Omental fat pad (tissue), 4 donors: ENCODE measurements around the gene LCN12. TPM values are rescaled to one million over a fixed set of nuclear protein-coding genes. Genes with fewer than 3 reads are reported as not detected.

Experiments
- ATAC-seq: fragments of 150-250 bp; one replicate; pipeline ENCODE4 v1.9.1; 2016; ENCODE audit warnings: mild to moderate bottlenecking, moderate library complexity; ENCODE audit not compliant: low FRiP score
- DNase-seq: peaks from one replicate; pipeline ENCODE4 v3.0.0-alpha.2; 2019; ENCODE audit warnings: low spot score
- CTCF ChIP-seq, 3 donors: fragments of 450-650 bp; IDR thresholded peaks; one replicate each; pipeline ENCODE4 v1.5.1; 2016 to 2017; ENCODE audit warnings: antibody characterized with exemption in 3 of 3, mild to moderate bottlenecking in 3 of 3, moderate library complexity in 2 of 3
- total RNA-seq, 4 donors: library from RNA; depleted of rRNA; stranded (reverse); fragments of >200 nt; gene quantifications; one replicate each; pipeline ENCODE4 v1.1.0, GENCODE V29; 2016

Gene LCN12
- total RNA-seq, 4 donors from 2014 or later = 0.46 TPM; not detected in 3

- TF ChIP-seq CTCF (IDR thresholded peaks at IDR 0.05) = no peak
- no peak for ATAC-seq
- DNase-seq = no peak
These were observed 25.1 kb downstream of the LCN12 start, which contains the start of gene PTGDS for GRCh38 chr9:136977223-136977622. Gene PTGDS (plus strand): TSS chr9:136977504. CDS start chr9:136977579, 75 bp downstream.

GRCh38 chr9:136977649-136978072, 25.6 kb downstream of the LCN12 start:
- TF ChIP-seq CTCF (IDR thresholded peaks at IDR 0.05) = no peak
- DNase-seq (no peak), ATAC-seq (no peak)

GRCh38 chr9:136978073-136978864, 26.2 kb downstream of the LCN12 start:
- no peak for TF ChIP-seq CTCF (IDR thresholded peaks at IDR 0.05)
- ATAC-seq = no peak
- DNase-seq = no peak

- TF ChIP-seq CTCF (IDR thresholded peaks at IDR 0.05) = no peak
- no peak for ATAC-seq
- no peak for DNase-seq
These were observed 26.9 kb downstream of the LCN12 start for GRCh38 chr9:136978865-136979544.

- TF ChIP-seq CTCF (IDR thresholded peaks at IDR 0.05) = no peak
- no peak for ATAC-seq
- no peak for DNase-seq
These were observed 27.9 kb downstream of the LCN12 start for GRCh38 chr9:136979769-136980587.

GRCh38 chr9:136980669-136981478, 28.8 kb downstream of the LCN12 start:
- no peak for ATAC-seq
- DNase-seq = no peak
- TF ChIP-seq CTCF (IDR thresholded peaks at IDR 0.05) = no peak
